T-helper 17 cell (primary cell): ENCODE data around the gene NOS3. TPM values are rescaled to one million over a fixed set of nuclear protein-coding genes. Genes with fewer than 3 reads are reported as not detected.

Experiments used
- ATAC-seq: fragments of 150-1000 bp; cut with Tn5 transposase; 2 replicates; pipeline ENCODE4 v1.10.0; 2021; ENCODE audit warnings: mild to moderate bottlenecking, moderate library complexity
- DNase-seq, 3 donors: peaks; one replicate each; pipeline versions ENCODE4 v3.0.0 to v3.0.0-alpha.2; 2020 to 2021
- H3K9me3 ChIP-seq: one replicate; pipeline ENCODE4 v1.7.0; 2013; ENCODE audit warnings: low read length, mild to moderate bottlenecking; ENCODE audit not compliant: control insufficient read depth, poor library complexity, severe bottlenecking
- H3K27ac Mint-ChIP-seq: one replicate; pipeline ENCODE4 v1.8.0; 2022; ENCODE audit warnings: mild to moderate bottlenecking, moderate library complexity, mixed read lengths
- H3K27me3 Mint-ChIP-seq: one replicate; pipeline ENCODE4 v1.8.0; 2022; ENCODE audit warnings: mixed read lengths
- H3K36me3 Mint-ChIP-seq: one replicate; pipeline ENCODE4 v1.8.0; 2022; ENCODE audit warnings: low read depth, mixed read lengths
- H3K4me1 Mint-ChIP-seq: one replicate; pipeline ENCODE4 v1.8.0; 2022; ENCODE audit warnings: mild to moderate bottlenecking, mixed read lengths
- H3K4me3 Mint-ChIP-seq: one replicate; pipeline ENCODE4 v1.8.0; 2022; ENCODE audit warnings: mild to moderate bottlenecking, moderate library complexity, mixed read lengths
- total RNA-seq, 4 donors: library from RNA in 2 of 4; stranded (reverse) in 2 of 4; gene quantifications; one replicate each; pipeline ENCODE4 v1.2.3 and lab custom pipeline; 2022 to 2026

NOS3 gene
- total RNA-seq, 2 donors from 2014 or later, result 9.4 to 9.6 TPM

GRCh38 chr7:150947761-150948651 is 42.8 kb upstream of the NOS3 start:
- H3K27me3 Mint-ChIP-seq, result no peaks in the 10 kb centered on the region
- ATAC-seq, result no peak
- no peak overlapping the region for H3K27ac Mint-ChIP-seq
- H3K4me3 Mint-ChIP-seq, result no peak overlapping the region
- no peaks in the 10 kb centered on the region for H3K9me3 ChIP-seq
- DNase-seq, result no peak
- H3K4me1 Mint-ChIP-seq, result peaks cover 8% of the 10 kb centered on the region
- H3K36me3 Mint-ChIP-seq, result no peaks in the 10 kb centered on the region

DNA sequence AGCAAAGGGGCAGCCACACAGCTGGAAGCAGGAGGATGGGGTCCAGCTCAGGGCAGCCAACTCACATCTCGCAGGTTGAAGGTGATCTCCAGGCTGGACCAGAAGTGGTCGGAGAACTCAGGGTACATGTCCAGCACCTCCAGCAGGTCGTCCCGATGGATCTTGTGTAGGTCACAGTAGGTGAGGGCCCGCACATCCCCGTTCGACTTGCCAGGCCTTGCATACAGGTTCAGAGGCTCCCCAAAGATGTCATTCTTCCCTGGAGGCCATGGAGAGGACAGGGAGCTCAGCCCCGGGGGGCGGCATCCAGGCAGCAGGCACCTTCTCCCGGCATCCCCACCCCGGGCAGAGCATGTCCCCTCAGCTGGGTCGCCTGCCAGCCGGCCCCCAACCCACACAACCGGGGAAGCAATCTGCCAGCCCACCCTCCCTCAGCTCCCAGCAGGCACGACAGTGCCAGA is 42.0 kb upstream of the NOS3 start:
- ATAC-seq, result no peak
- no peak for DNase-seq

GRCh38 chr7:150949564-150949963 is 41.3 kb upstream of the NOS3 start:
- ATAC-seq, result no peak
- no peaks in the 10 kb centered on the region for H3K9me3 ChIP-seq
- Mint-ChIP-seq H3K36me3 (no peaks in the 10 kb centered on the region), H3K4me3 (no peak overlapping the region), H3K4me1 (peaks cover 3% of the 10 kb centered on the region), H3K27ac (no peak overlapping the region), H3K27me3 (no peaks in the 10 kb centered on the region)
- no peak for DNase-seq

More for the DNA sequence above, 42.0 kb upstream of the NOS3 start:
- Mint-ChIP-seq H3K4me1 (peaks cover 3% of the 10 kb centered on the region), H3K36me3 (no peaks in the 10 kb centered on the region), H3K27me3 (no peaks in the 10 kb centered on the region), H3K27ac (no peak overlapping the region), H3K4me3 (no peak overlapping the region)
- no peaks in the 10 kb centered on the region for H3K9me3 ChIP-seq

DNA sequence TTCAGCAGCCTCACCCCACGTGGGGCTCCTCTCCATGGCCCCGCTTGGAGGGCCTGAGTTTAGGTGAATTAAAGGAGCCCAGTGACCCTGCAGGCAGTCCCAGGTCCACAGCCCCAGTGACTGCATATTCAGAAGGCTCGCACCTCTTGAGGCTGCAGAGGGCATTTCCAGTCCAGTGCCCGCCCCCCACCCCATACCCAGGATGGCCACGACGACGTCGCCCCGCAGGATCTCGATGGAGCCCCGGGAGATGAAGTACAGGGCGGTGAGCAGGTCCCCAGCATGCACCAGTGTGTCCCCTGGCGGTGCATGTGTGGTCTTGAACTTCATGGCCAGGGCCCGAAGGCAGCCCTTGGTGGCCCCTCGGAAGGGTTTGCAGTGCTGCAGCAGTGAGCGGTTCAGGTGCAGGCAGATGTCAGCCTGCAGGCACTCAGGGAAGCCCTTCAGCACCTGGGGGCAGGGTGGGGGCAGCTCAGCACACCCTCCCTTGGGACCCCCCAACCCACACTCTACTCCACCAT is 40.8 kb upstream of the NOS3 start:
- Mint-ChIP-seq H3K27me3 (no peaks in the 10 kb centered on the region), H3K4me1 (peaks cover 3% of the 10 kb centered on the region), H3K27ac (no peak overlapping the region), H3K4me3 (no peak overlapping the region), H3K36me3 (no peaks in the 10 kb centered on the region)
- ATAC-seq (no peak), DNase-seq (no peak)
- H3K9me3 ChIP-seq, result no peaks in the 10 kb centered on the region

DNA sequence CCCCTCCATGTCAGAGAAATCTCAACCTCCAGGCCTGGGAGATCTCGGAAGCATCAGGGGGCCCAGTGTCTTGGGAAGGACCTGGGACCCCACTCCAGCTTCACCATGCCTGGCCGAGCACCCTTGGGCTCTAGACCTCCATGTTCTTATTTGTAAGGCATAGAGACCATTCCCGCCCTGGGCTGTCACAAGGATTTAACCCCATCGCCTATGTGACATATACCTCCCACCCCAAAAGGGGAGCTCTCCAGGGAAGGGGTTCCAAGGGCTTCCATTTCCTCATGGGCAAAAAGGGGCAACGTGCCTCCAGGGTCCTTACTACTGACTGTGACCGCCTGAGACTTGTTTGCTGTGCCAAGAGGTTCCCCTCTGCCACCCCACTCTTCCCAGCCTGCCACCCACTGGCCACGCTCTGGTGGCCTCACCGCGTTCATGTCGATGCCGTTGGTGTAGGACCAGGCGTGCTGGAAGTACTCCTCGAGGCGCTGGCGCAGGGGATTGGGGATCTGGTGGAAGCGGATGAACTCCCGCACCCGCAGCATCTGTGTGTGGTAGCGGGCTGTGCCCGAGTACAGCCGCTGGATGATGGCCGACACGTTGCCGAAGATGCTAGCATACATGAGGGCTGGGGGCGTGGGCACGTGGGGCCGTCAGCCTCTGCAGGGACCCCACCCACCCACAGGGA is 40.2 kb upstream of the NOS3 start:
- ATAC-seq, result no peak
- Mint-ChIP-seq H3K36me3 (no peaks in the 10 kb centered on the region), H3K4me3 (no peak overlapping the region), H3K27me3 (no peaks in the 10 kb centered on the region), H3K27ac (no peak overlapping the region), H3K4me1 (peaks cover 3% of the 10 kb centered on the region)
- no peak for DNase-seq
- no peaks in the 10 kb centered on the region for H3K9me3 ChIP-seq

DNA sequence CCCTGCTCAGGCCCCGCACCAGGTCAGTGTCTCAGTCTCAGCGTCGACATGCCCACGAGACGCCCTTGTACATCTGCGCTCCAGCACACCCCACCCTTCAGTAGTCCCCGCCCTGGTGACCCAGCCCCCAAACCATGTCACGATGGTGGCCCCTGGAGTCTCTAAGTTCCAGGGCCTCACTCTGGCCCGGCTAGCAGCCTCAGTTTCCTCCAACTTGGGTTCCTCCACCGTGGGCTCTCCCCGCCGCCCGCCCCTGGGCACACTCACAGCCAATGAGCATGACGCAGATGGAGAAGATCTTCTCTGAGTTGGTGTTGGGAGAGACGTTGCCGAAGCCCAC is 39.7 kb upstream of the NOS3 start:
- ATAC-seq, result no peak
- Mint-ChIP-seq H3K27ac (no peak overlapping the region), H3K4me1 (peaks cover 3% of the 10 kb centered on the region), H3K36me3 (peaks cover 2% of the 10 kb centered on the region), H3K27me3 (peaks cover 4% of the 10 kb centered on the region), H3K4me3 (no peak overlapping the region)
- no peak for DNase-seq
- H3K9me3 ChIP-seq, result no peaks in the 10 kb centered on the region

DNA sequence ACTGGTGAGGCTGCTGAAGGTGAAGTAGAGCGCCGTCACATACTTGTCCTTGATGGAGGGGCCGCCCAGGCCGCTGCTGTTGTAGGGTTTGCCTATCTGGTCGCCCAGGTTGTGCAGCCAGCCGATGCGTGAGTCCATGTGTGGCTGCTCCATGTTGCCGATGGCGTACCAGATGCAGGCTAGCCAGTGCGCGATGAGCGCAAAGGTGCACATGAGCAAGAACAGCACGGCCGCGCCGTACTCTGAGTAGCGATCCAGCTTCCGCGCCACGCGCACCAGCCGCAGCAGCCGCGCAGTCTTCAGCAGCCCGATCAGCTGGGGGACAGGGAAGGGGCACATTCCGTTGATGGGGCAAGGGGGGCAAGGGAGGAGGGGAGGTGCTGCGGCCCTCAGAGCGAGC is 39.3 kb upstream of the NOS3 start:
- DNase-seq (no peak), ATAC-seq (no peak)
- peaks cover 3% of the 10 kb centered on the region for H3K4me1 Mint-ChIP-seq
- H3K4me3 Mint-ChIP-seq, result no peak overlapping the region
- no peaks in the 10 kb centered on the region for H3K9me3 ChIP-seq
- H3K27ac Mint-ChIP-seq, result no peak overlapping the region
- H3K36me3 Mint-ChIP-seq, result peaks cover 2% of the 10 kb centered on the region
- peaks cover 4% of the 10 kb centered on the region for H3K27me3 Mint-ChIP-seq

DNA sequence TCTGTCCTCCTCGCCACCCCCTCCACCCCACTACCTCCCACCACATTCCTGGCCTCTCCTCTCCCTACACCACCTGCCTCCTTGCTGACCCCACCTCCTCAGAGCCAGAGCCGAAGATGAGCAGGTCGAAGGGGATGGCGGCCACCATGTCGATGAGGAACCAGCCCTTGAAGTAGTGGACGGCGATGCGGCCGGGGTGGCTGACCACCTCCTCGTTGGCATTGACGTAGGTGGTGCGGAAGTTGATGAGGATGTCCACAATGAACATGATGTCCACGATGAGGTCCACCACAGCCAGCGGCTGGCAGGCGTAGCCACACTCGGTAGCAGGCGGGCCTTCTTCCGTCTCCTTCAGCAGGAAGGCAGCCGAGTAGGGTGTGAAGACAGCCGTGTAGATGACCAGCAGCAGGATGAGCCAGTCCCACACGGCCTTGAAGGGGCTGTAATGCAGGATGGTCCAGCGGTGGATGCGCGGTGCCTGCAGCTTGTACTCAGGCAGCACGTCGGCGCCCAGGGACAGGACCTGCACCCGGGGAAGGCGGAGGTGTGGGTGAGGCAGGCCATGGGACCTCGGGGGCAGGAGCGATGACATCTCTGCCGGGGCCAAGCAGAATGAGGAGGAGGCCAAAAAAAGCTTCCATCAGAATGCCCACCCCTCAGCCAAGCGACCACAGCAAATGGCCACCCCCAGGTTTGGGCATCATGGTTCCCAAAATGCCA is 38.3 kb upstream of the NOS3 start:
- DNase-seq, result no peak
- peaks cover 7% of the 10 kb centered on the region for H3K4me1 Mint-ChIP-seq
- H3K4me3 Mint-ChIP-seq, result no peak overlapping the region
- no peak for ATAC-seq
- H3K36me3 Mint-ChIP-seq, result peaks cover 9% of the 10 kb centered on the region
- peaks cover 12% of the 10 kb centered on the region for H3K27me3 Mint-ChIP-seq
- H3K27ac Mint-ChIP-seq, result no peak overlapping the region
- no peaks in the 10 kb centered on the region for H3K9me3 ChIP-seq

- H3K4me1 Mint-ChIP-seq, result peaks cover 4% of the 10 kb centered on the region
- ATAC-seq, result no peak
Observed at GRCh38 chr7:150953061-150953997, 37.5 kb upstream of the NOS3 start.

DNA sequence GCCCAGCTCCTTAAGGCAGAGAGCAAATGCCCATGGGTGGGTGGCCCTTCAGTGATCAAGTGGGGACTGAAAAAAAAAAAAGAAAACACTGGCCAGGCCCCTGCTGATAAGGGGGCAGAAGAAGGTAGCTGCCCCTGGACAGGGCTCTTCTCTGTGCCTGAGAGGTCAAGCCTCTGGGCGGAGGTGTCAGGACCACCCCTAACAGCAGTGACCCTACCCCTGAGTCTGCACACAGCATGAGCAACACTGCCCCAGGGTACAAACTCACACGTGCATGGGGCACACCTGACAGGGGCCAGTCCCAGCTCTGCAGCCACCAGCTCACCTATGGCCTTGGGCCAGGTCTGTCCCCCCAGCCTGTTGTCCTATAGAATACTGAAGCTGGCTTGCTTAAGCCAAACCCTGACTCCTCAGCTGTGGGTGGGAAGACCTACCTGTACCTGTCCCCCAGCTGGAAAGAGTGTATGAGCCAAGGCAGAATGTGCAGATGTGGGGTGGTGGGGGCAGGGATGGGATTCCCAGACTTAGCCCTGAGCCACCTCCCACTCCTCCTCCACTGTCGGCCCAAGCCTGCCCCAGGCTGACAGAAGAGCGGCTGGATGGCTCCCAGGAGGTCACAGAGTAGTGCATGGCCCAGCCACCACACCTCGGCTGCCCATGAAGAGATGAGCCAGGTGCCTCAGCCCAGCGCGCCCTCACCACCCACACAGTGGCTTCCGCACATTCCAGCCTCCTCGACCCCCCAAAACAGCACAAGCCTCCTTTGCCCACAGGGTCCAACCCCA is 36.4 kb upstream of the NOS3 start:
- Mint-ChIP-seq H3K27me3 (peaks cover 23% of the 10 kb centered on the region), H3K4me1 (peaks cover 10% of the 10 kb centered on the region), H3K36me3 (peaks cover 10% of the 10 kb centered on the region), H3K4me3 (no peak overlapping the region), H3K27ac (no peak overlapping the region)
- ATAC-seq (no peak), DNase-seq (no peak)
- no peaks in the 10 kb centered on the region for H3K9me3 ChIP-seq

More at GRCh38 chr7:150953061-150953997, 37.5 kb upstream of the NOS3 start:
- Mint-ChIP-seq H3K36me3 (peaks cover 10% of the 10 kb centered on the region), H3K27me3 (peaks cover 13% of the 10 kb centered on the region), H3K4me3 (no peak overlapping the region), H3K27ac (no peak overlapping the region)
- H3K9me3 ChIP-seq, result no peaks in the 10 kb centered on the region
- no peak for DNase-seq

- H3K4me3 Mint-ChIP-seq, result no peak overlapping the region
- H3K27ac Mint-ChIP-seq, result no peak overlapping the region
- ATAC-seq, result no peak
- no peak for DNase-seq
- H3K36me3 Mint-ChIP-seq, result peaks cover 12% of the 10 kb centered on the region
- peaks cover 17% of the 10 kb centered on the region for H3K4me1 Mint-ChIP-seq
- no peaks in the 10 kb centered on the region for H3K9me3 ChIP-seq
- peaks cover 30% of the 10 kb centered on the region for H3K27me3 Mint-ChIP-seq
Observed at GRCh38 chr7:150954986-150955518, 35.8 kb upstream of the NOS3 start.
